ENCODE data around the gene ANO6. TPM values are rescaled to one million over a fixed set of nuclear protein-coding genes. Genes with fewer than 3 reads are reported as not detected.

ANO6 gene
- total RNA-seq, 1 experiment from 2014 or later, result 57.9 TPM

Other genes with a start within 250 kb of the ANO6 start
- not detected in 2 replicates for gene DBX2, start 165.0 kb upstream of the ANO6 start, total RNA-seq (2014; rRNA removed; shearing (Covaris generic); ENCODE audit: low replicate concordance)

Data from Caki2 (cell line).